Naive B cell (primary cell): Measurements from ENCODE around the gene CACHD1. TPM values are rescaled to one million over a fixed set of nuclear protein-coding genes. Genes with fewer than 3 reads are reported as not detected.
"Not testable (repeated sequence)": the region's sequence is repeated elsewhere in the genome, so short reads cannot be mapped to it uniquely, and the experiment has no call there.

Experiments
- ATAC-seq, 2 donors: fragments of 150-1000 bp; cut with Tn5 transposase; 2 replicates each; pipeline ENCODE4 v1.10.0; 2021; ENCODE audit warnings: low read depth in 2 of 2, mild to moderate bottlenecking in 2 of 2, moderate library complexity in 2 of 2
- DNase-seq: peaks from one replicate; pipeline ENCODE4 v3.0.0; 2022
- H3K27ac Mint-ChIP-seq, 6 donors: one replicate each; pipeline ENCODE4 v1.8.0; 2020 to 2022; ENCODE audit warnings: mild to moderate bottlenecking in 6 of 6, mixed read lengths in 6 of 6, moderate library complexity in 5 of 6, inconsistent platforms in 2 of 6
- H3K27me3 Mint-ChIP-seq, 3 donors: one replicate each; pipeline ENCODE4 v1.8.0; 2021 to 2022; ENCODE audit warnings: mixed read lengths in 3 of 3, mild to moderate bottlenecking in 1 of 3
- H3K36me3 Mint-ChIP-seq, 2 donors: one replicate each; pipeline ENCODE4 v1.8.0; 2020 to 2022; ENCODE audit warnings: mixed read lengths in 2 of 2, inconsistent platforms in 1 of 2, mild to moderate bottlenecking in 1 of 2
- H3K4me1 Mint-ChIP-seq, 3 donors: one replicate each; pipeline ENCODE4 v1.8.0; 2020 to 2022; ENCODE audit warnings: mixed read lengths in 3 of 3, inconsistent platforms in 1 of 3, mild to moderate bottlenecking in 1 of 3, moderate library complexity in 1 of 3
- H3K4me3 Mint-ChIP-seq, 8 donors: one replicate each; pipeline ENCODE4 v1.8.0; 2020 to 2022; ENCODE audit warnings: mild to moderate bottlenecking in 8 of 8, mixed read lengths in 8 of 8, moderate library complexity in 8 of 8, inconsistent platforms in 2 of 8
- H3K9me3 Mint-ChIP-seq, 7 donors: one replicate each; pipeline ENCODE4 v1.8.0; 2020 to 2022; ENCODE audit warnings: mixed read lengths in 7 of 7, mild to moderate bottlenecking in 5 of 7, inconsistent platforms in 2 of 7, moderate library complexity in 1 of 7
- polyA plus RNA-seq, 6 donors: library from polyadenylated mRNA; unstranded; fragments of 300-500 nt; fragmentation: Illumina TruSeq; gene quantifications; one replicate each; pipeline ENCODE4 v1.2.3, GENCODE V29; 2021; ENCODE audit warnings: low read depth in 6 of 6

Gene CACHD1
- polyA plus RNA-seq, 6 donors from 2014 or later: not detected

GRCh38 chr1:64692911-64693310, 223.0 kb downstream of the CACHD1 start:
- no peaks in the 10 kb centered on the region for H3K9me3 Mint-ChIP-seq
- no peak overlapping the region for H3K27ac Mint-ChIP-seq
- no peaks in the 10 kb centered on the region for H3K4me1 Mint-ChIP-seq
- H3K4me3 Mint-ChIP-seq: no peak overlapping the region
- DNase-seq: no peak
- ATAC-seq: no peak
- no peaks in the 10 kb centered on the region for H3K36me3 Mint-ChIP-seq
- H3K27me3 Mint-ChIP-seq: peaks cover 0 to 6% (median 0%) of the 10 kb centered on the region in 3 donors

- ATAC-seq (no peak), DNase-seq (no peak)
- no peaks in the 10 kb centered on the region for H3K36me3 Mint-ChIP-seq
- no peaks in the 10 kb centered on the region for H3K9me3 Mint-ChIP-seq
- peaks cover 0 to 6% (median 0%) of the 10 kb centered on the region in 3 donors for H3K27me3 Mint-ChIP-seq
- H3K4me3 Mint-ChIP-seq: no peak overlapping the region
- H3K4me1 Mint-ChIP-seq: no peaks in the 10 kb centered on the region
- H3K27ac Mint-ChIP-seq: no peak overlapping the region
Observed at GRCh38 chr1:64693406-64693805, 223.5 kb downstream of the CACHD1 start.

GRCh38 chr1:64696879-64697278, 226.9 kb downstream of the CACHD1 start:
- H3K4me3 Mint-ChIP-seq: no peak overlapping the region
- H3K4me1 Mint-ChIP-seq: no peaks in the 10 kb centered on the region
- no peaks in the 10 kb centered on the region for H3K9me3 Mint-ChIP-seq
- H3K36me3 Mint-ChIP-seq: no peaks in the 10 kb centered on the region
- no peak overlapping the region for H3K27ac Mint-ChIP-seq
- no peak for DNase-seq
- ATAC-seq: no peak
- H3K27me3 Mint-ChIP-seq: peaks cover 0 to 16% (median 11%) of the 10 kb centered on the region in 3 donors

GRCh38 chr1:64699327-64699726, 229.4 kb downstream of the CACHD1 start:
- Mint-ChIP-seq H3K36me3 (peaks cover 5 to 6% of the 10 kb centered on the region in 2 donors), H3K9me3 (peaks cover 0 to 6% (median 4%) of the 10 kb centered on the region in 7 donors), H3K4me1 (no peaks in the 10 kb centered on the region), H3K27me3 (peaks cover 9 to 16% (median 16%) of the 10 kb centered on the region in 3 donors), H3K4me3 (peak overlapping the region in 2 of 8 donors; percentile 17 to 35), H3K27ac (peak overlapping the region in 2 of 6 donors; percentile 13 to 77)
- ATAC-seq (no peak), DNase-seq (no peak)

GRCh38 chr1:64701071-64701470, 231.1 kb downstream of the CACHD1 start:
- DNase-seq (no peak), ATAC-seq (no peak)
- peaks cover 0 to 6% (median 4%) of the 10 kb centered on the region in 7 donors for H3K9me3 Mint-ChIP-seq
- H3K27me3 Mint-ChIP-seq: peaks cover 9 to 23% (median 16%) of the 10 kb centered on the region in 3 donors
- H3K27ac Mint-ChIP-seq: no peak overlapping the region
- peaks cover 5 to 6% of the 10 kb centered on the region in 2 donors for H3K36me3 Mint-ChIP-seq
- H3K4me1 Mint-ChIP-seq: no peaks in the 10 kb centered on the region
- H3K4me3 Mint-ChIP-seq: no peak overlapping the region

GRCh38 chr1:64701886-64702285, 232.0 kb downstream of the CACHD1 start:
- H3K4me1 Mint-ChIP-seq: no peaks in the 10 kb centered on the region
- H3K9me3 Mint-ChIP-seq: peaks cover 0 to 6% (median 4%) of the 10 kb centered on the region in 7 donors
- no peak overlapping the region for H3K4me3 Mint-ChIP-seq
- H3K36me3 Mint-ChIP-seq: peaks cover 5 to 6% of the 10 kb centered on the region in 2 donors
- no peak overlapping the region for H3K27ac Mint-ChIP-seq
- no peak for DNase-seq
- peaks cover 9 to 23% (median 16%) of the 10 kb centered on the region in 3 donors for H3K27me3 Mint-ChIP-seq
- ATAC-seq: no peak

GRCh38 chr1:64702670-64703069, 232.7 kb downstream of the CACHD1 start:
- H3K4me1 Mint-ChIP-seq, H3K27ac Mint-ChIP-seq, DNase-seq, ATAC-seq, H3K9me3 Mint-ChIP-seq, H3K36me3 Mint-ChIP-seq: not testable (repeated sequence)
- peaks cover 9 to 23% (median 16%) of the 10 kb centered on the region in 3 donors for H3K27me3 Mint-ChIP-seq
- peak overlapping the region in 1 of 8 donors; percentile 44 for H3K4me3 Mint-ChIP-seq

GRCh38 chr1:64703600-64703999, 233.7 kb downstream of the CACHD1 start:
- H3K4me1 Mint-ChIP-seq: peaks cover 0 to 4% (median 0%) of the 10 kb centered on the region in 3 donors
- peaks cover 9 to 23% (median 16%) of the 10 kb centered on the region in 3 donors for H3K27me3 Mint-ChIP-seq
- no peak overlapping the region for H3K27ac Mint-ChIP-seq
- no peak for DNase-seq
- no peak overlapping the region for H3K4me3 Mint-ChIP-seq
- peaks cover 5 to 6% of the 10 kb centered on the region in 2 donors for H3K36me3 Mint-ChIP-seq
- peaks cover 0 to 6% (median 4%) of the 10 kb centered on the region in 7 donors for H3K9me3 Mint-ChIP-seq
- no peak for ATAC-seq

GRCh38 chr1:64705591-64705990, 235.7 kb downstream of the CACHD1 start:
- DNase-seq (no peak), ATAC-seq (no peak)
- Mint-ChIP-seq H3K4me1 (peaks cover 0 to 9% (median 0%) of the 10 kb centered on the region in 3 donors), H3K36me3 (peaks cover 5 to 6% of the 10 kb centered on the region in 2 donors), H3K27ac (no peak overlapping the region), H3K4me3 (peak overlapping the region in 1 of 8 donors; percentile 17), H3K27me3 (peaks cover 7 to 11% (median 9%) of the 10 kb centered on the region in 3 donors), H3K9me3 (peaks cover 0 to 6% (median 4%) of the 10 kb centered on the region in 7 donors)

- no peak for DNase-seq
- no peaks in the 10 kb centered on the region for H3K9me3 Mint-ChIP-seq
- H3K27ac Mint-ChIP-seq: no peak overlapping the region
- H3K27me3 Mint-ChIP-seq: peaks cover 0 to 7% (median 6%) of the 10 kb centered on the region in 3 donors
- H3K36me3 Mint-ChIP-seq: no peaks in the 10 kb centered on the region
- peaks cover 0 to 9% (median 0%) of the 10 kb centered on the region in 3 donors for H3K4me1 Mint-ChIP-seq
- H3K4me3 Mint-ChIP-seq: no peak overlapping the region
- ATAC-seq: no peak
Observed at GRCh38 chr1:64711266-64711665, 241.3 kb downstream of the CACHD1 start.

GRCh38 chr1:64712049-64712448, 242.1 kb downstream of the CACHD1 start:
- ATAC-seq (no peak), DNase-seq (no peak)
- H3K27me3 Mint-ChIP-seq: peaks cover 0 to 7% (median 6%) of the 10 kb centered on the region in 3 donors
- no peak overlapping the region for H3K27ac Mint-ChIP-seq
- H3K36me3 Mint-ChIP-seq: no peaks in the 10 kb centered on the region
- H3K9me3 Mint-ChIP-seq: peaks cover 0 to 3% (median 0%) of the 10 kb centered on the region in 7 donors
- peaks cover 0 to 9% (median 0%) of the 10 kb centered on the region in 3 donors for H3K4me1 Mint-ChIP-seq
- no peak overlapping the region for H3K4me3 Mint-ChIP-seq

- peaks cover 0 to 7% of the 10 kb centered on the region in 2 donors for H3K36me3 Mint-ChIP-seq
Observed at GRCh38 chr1:64715186-64715585, 245.3 kb downstream of the CACHD1 start.

GRCh38 chr1:64721135-64721534, 251.2 kb downstream of the CACHD1 start:
- ATAC-seq (no peak), DNase-seq (no peak)
- no peak overlapping the region for H3K4me3 Mint-ChIP-seq
- H3K9me3 Mint-ChIP-seq: peaks cover 6 to 21% (median 11%) of the 10 kb centered on the region in 7 donors
- peaks cover 0 to 7% of the 10 kb centered on the region in 2 donors for H3K36me3 Mint-ChIP-seq
- H3K27ac Mint-ChIP-seq: no peak overlapping the region
- peaks cover 21 to 62% (median 61%) of the 10 kb centered on the region in 3 donors for H3K27me3 Mint-ChIP-seq
- no peaks in the 10 kb centered on the region for H3K4me1 Mint-ChIP-seq

More at GRCh38 chr1:64715186-64715585, 245.3 kb downstream of the CACHD1 start:
- Mint-ChIP-seq H3K27ac (no peak overlapping the region), H3K27me3 (peaks cover 9 to 19% (median 16%) of the 10 kb centered on the region in 3 donors), H3K4me3 (no peak overlapping the region), H3K9me3 (peaks cover 6 to 21% (median 11%) of the 10 kb centered on the region in 7 donors), H3K4me1 (no peaks in the 10 kb centered on the region)
- no peak for ATAC-seq
- DNase-seq: no peak

GRCh38 chr1:64721576-64722145, 251.7 kb downstream of the CACHD1 start:
- ATAC-seq: no peak
- H3K4me3 Mint-ChIP-seq: no peak overlapping the region
- peaks cover 22 to 64% (median 61%) of the 10 kb centered on the region in 3 donors for H3K27me3 Mint-ChIP-seq
- H3K9me3 Mint-ChIP-seq: peaks cover 6 to 21% (median 11%) of the 10 kb centered on the region in 7 donors
- H3K36me3 Mint-ChIP-seq: peaks cover 0 to 7% of the 10 kb centered on the region in 2 donors
- H3K4me1 Mint-ChIP-seq: no peaks in the 10 kb centered on the region
- DNase-seq: no peak
- H3K27ac Mint-ChIP-seq: no peak overlapping the region
